Measurements from ENCODE around the gene OR4D2.

OR4D2 gene

DNA sequence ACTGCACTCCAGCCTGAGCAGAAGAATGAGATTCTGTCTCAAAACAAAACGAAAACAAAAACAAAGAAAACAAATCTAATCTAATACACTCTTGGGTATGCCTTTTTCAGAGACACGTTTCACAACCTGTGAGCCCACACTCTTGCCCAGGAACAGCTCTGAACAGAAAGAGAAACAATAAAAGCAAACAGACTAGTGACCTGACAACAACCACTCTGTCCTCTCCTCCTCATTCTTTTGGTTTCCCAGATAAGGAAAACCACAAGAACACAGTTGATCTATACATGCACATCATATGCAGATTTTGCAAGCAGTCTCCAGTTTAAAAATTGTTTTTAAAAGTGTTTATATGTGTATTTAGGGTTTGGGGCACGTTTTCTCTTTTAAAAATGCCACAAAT is 51.0 kb downstream of the OR4D2 start:
- DNase-seq: no peak

DNA sequence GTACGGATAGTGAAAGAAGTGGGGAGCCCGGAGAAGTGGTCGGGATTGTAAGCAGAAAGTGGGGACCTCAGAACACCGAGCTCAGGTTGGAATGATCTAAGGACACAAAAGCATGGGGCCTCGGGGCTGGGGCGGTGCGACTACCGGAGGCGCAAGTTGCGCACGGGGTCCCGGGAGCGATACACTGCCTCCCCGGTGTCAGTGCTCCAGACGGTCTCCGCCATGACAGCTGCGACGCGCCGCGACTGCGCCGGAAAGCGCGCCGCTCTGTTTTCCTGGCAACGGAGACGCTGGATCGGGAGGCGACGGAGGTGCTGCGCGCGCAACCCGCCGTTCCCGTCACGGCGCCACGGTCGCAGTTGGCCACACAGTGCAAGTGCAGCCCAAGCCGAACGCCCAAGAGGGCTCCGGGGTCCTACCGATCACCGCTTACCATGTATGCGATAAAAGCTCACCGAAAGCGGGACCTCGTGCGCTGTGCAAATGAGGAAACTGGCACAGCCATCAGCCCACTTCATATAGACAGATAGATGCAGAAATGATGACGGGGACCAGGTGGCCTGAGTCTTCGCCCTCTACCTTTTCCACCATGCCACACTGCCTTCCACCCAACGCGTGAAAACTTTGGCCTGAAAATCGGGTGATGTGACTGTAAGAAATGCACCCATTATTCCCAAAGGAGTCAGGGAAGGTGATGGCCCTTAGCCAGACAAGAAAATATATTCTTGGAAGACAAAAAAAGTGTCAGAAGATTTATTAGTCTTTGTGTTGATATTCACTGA is 52.4 kb downstream of the OR4D2 start, which contains the start of gene MKS1:
MKS1 (minus strand) TSS at position 249 of the 782 bp plus-strand sequence; CDS start at position 224, 25 bp downstream.
- peak; percentile 97 for DNase-seq

DNA sequence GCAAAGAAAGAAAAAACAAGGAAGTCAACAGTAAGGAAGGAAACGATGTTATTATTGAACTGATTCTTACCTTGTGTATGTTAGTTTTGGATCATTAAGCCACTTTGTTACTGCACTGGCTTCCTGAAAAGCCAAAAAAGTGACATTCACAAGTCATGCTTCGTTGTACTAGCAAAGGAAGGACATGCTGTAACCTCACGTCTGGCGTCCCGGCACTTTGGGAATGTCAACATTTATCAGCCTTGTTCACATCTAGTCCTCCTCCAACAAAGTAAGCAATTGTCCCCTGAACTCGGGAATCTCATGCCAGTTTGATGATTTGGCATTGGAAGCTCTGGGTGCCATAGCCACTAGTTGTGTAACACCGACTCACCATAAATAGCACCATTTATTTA is 53.0 kb downstream of the OR4D2 start:
- DNase-seq: no peak

All from stimulated activated CD4-positive, alpha-beta T cell treated with anti-CD3 and anti-CD28 coated beads, Interleukin-15, amount 100 ng/mL, for 24 hours (primary cell).